Prostate gland (tissue), 2 donors: ENCODE results near the gene MCC.

ENCODE experiments used
- CTCF ChIP-seq, 4 experiments: fragments of 200-600 bp in 2 of 4; fragments of 450-650 bp in 2 of 4; sonication (generic) in 2 of 4; IDR thresholded peaks; 1 replicate in 3 of 4; 2 replicates in 1 of 4; pipeline ENCODE4 v1.5.1; 2016 to 2019; ENCODE audit warnings: antibody characterized with exemption in 4 of 4, mild to moderate bottlenecking in 2 of 4, moderate library complexity in 2 of 4
- POLR2A ChIP-seq: fragments of 450-650 bp; IDR thresholded peaks from one replicate; pipeline ENCODE4 v1.6.1; 2016; ENCODE audit warnings: antibody characterized with exemption, mild to moderate bottlenecking

GRCh38 chr5:113106821-113107220, 381.4 kb downstream of the MCC start:
- TF ChIP-seq CTCF (IDR thresholded peaks at IDR 0.05) (no peak), POLR2A (no peak)
